ENCODE measurements around the gene OR2C3.
"Not testable (repeated sequence)": the region's sequence is repeated elsewhere in the genome, so short reads cannot be mapped to it uniquely, and the experiment has no call there.

Gene OR2C3

GRCh38 chr1:247517795-247518612 is 18.2 kb downstream of the OR2C3 start:
- DNase-seq: no peak

GRCh38 chr1:247506831-247507230 is 29.4 kb downstream of the OR2C3 start:
- DNase-seq: no peak

GRCh38 chr1:247500865-247501264 is 35.4 kb downstream of the OR2C3 start:
- DNase-seq: no peak

GRCh38 chr1:247496581-247497285 is 39.5 kb downstream of the OR2C3 start:
- DNase-seq: no peak

GRCh38 chr1:247494767-247495166 is 41.5 kb downstream of the OR2C3 start:
- no peak for DNase-seq

GRCh38 chr1:247493106-247493505 is 43.1 kb downstream of the OR2C3 start:
- no peak for DNase-seq

GRCh38 chr1:247491328-247491727 is 44.9 kb downstream of the OR2C3 start:
- DNase-seq: no peak

- DNase-seq: peak in 1 of 2 experiments; percentile 10
Observed at GRCh38 chr1:247487057-247487456, 49.2 kb downstream of the OR2C3 start.

GRCh38 chr1:247482747-247483146 is 53.5 kb downstream of the OR2C3 start:
- DNase-seq: no peak

- not testable (repeated sequence) for DNase-seq
Observed at GRCh38 chr1:247476328-247477058, 59.7 kb downstream of the OR2C3 start.

- DNase-seq: no peak
Observed at GRCh38 chr1:247475793-247476192, 60.4 kb downstream of the OR2C3 start.

All from NCI-H446 (cell line).